Heart right ventricle (tissue), 16 donors: Measurements from ENCODE around the gene HNRNPLL. TPM values are rescaled to one million over a fixed set of nuclear protein-coding genes. Genes with fewer than 3 reads are reported as not detected.

ENCODE experiments used
- ATAC-seq, 8 donors: fragments of 200-7000 bp; cut with Tn5 transposase; one replicate each; pipeline ENCODE4 v1.9.1; 2020; ENCODE audit warnings: mild to moderate bottlenecking in 8 of 8, moderate library complexity in 8 of 8, moderate number of reproducible peaks in 1 of 8
- DNase-seq, 2 donors: peaks; one replicate each; pipeline ENCODE4 v3.0.0-alpha.2; 2020
- H3K27ac ChIP-seq, 10 donors: fragments of 200-600 bp; sonication (generic) in 2 of 10; one replicate each; pipeline versions ENCODE4 v1.5.0 to v1.8.0; 2020 to 2022; ENCODE audit warnings: mild to moderate bottlenecking in 3 of 10
- H3K27me3 ChIP-seq, 7 donors: fragments of 200-600 bp; one replicate each; pipeline ENCODE4 v1.8.0; 2021 to 2022; ENCODE audit warnings: mild to moderate bottlenecking in 2 of 7
- H3K36me3 ChIP-seq, 9 donors: fragments of 200-600 bp; sonication (generic) in 1 of 9; one replicate each; pipeline versions ENCODE4 v1.5.0 to v1.8.0; 2020 to 2022; ENCODE audit warnings: mild to moderate bottlenecking in 2 of 9
- H3K4me1 ChIP-seq, 9 donors: fragments of 200-600 bp; sonication (generic) in 1 of 9; one replicate each; pipeline versions ENCODE4 v1.5.0 to v1.8.0; 2020 to 2022; ENCODE audit warnings: mild to moderate bottlenecking in 4 of 9
- H3K4me3 ChIP-seq, 10 donors: fragments of 200-600 bp; sonication (generic) in 2 of 10; one replicate each; pipeline versions ENCODE4 v1.5.0 to v1.8.0; 2020 to 2022; ENCODE audit warnings: mild to moderate bottlenecking in 7 of 10, moderate library complexity in 2 of 10
- H3K9me3 ChIP-seq, 11 donors: fragments of 200-600 bp in 10 of 11; sonication (generic) in 2 of 11; one replicate each; pipeline versions ENCODE4 v1.5.0 to v1.8.0; 2013 to 2022; ENCODE audit warnings: mild to moderate bottlenecking in 2 of 11, control low read depth in 1 of 11, moderate library complexity in 1 of 11
- WGBS, 2 donors: extraction: QIAGEN DNeasy Blood & Tissue Kit; methylation state at CpG; one replicate each; pipeline ENCODE4 v1.1.7; 2013; ENCODE audit warnings: inconsistent platforms in 1 of 2; 5-methylcytosine and 5-hydroxymethylcytosine counted together
- intact Hi-C, 10 donors: fragments of 100-400 bp; cut with DNase I; formaldehyde crosslinking; loops; one replicate each; pipeline versions ENCODE4 v1.11.1 to v1.14.2; 2022
- polyA plus RNA-seq, 2 donors: library from polyadenylated mRNA; stranded (reverse); fragments of 200-250 nt; gene quantifications; one replicate each; pipeline ENCODE4 v1.2.3, GENCODE V29; 2013
- total RNA-seq, 10 donors: library from RNA; stranded (reverse); fragmentation: NEBNext Ultra II Directional in 3 of 10; extraction: Animal tissue kit (Norgen Biotek cat#: 25700) in 3 of 10; gene quantifications; one replicate each; pipeline versions ENCODE4 v1.2.1 to v1.2.4, GENCODE V29; 2021 to 2023
- TF ChIP-seq, protein P1 (sequence below), 9 donors: fragments of 200-600 bp; sonication (generic) in 2 of 9; IDR thresholded peaks; one replicate each; pipeline versions ENCODE4 v1.5.0 to v1.8.0; 2021 to 2022; ENCODE audit warnings: antibody characterized with exemption in 9 of 9, mild to moderate bottlenecking in 5 of 9, moderate library complexity in 1 of 9
- donor health status: Arrhythmogenic right ventricular cardiomyopathy.
- donor health status: ischemic (EF 13 %, LVEDD 7.1; RV severe dilation, severe dysfunction).
- donor health status: healthy with polysubstance abuse.
- donor health status: DM: no; HTN: yes; CAD: no.
- donor health status: DM: no; HTN: no; CAD: no.
- donor health status: ischemic (EF 25% LVEDD 6.9; RV normal size, moderate dysfunction).
- donor health status: ischemic (EF 25% LVEDD 5.7; RV mildly dilated, moderate dysfunction).
- donor health status: healthy.
- donor health status: DM: yes; HTN: yes; CAD: no.
- donor health status: Ischemic cardiomyopathy.
- donor health status: ischemic (EF 35%, LVEDD 5.7; RV mildly dilated, moderate dysfunction).
- donor health status: nonischemic (EF 11% LVEDD 7.7; RV severe dilation, severe dysfunction).
- donor health status: DM: yes; HTN: yes; CAD: no.
- donor health status: PGD.
- donor health status: ischemic (EF 29% LVEDD 5.4; RV normal size, mild dysfunction).
- donor health status: nonischemic (EF 23%, LVEDD 6.1; RV moderate dilation, normal function).

HNRNPLL gene
- total and polyA plus RNA-seq, 12 donors = 8.9 to 32.7 (median 25.3) TPM

DNA sequence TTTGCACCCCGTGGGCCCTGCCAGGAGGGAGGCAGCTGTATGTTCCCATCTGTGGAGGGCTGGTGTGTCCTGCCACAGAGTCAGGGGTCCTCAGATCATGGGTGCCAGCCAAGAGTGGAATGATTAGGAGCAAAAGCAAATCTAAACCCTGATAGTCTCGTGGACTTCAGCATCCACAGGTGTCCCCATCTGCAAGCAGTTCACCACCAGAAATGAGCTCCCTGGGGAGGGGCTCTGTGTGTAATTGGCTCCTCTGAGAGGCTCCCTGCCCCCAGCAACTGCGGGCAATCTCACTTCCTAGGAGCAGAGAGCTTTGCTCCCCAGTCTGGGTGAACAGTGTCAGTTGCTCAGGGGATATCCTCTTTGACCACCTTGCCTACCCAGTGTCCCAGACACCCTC is 78.1 kb downstream of the HNRNPLL start:
- WGBS, 2 donors = 55 to 67% methylated on average over 3 of the region's 3 CpGs
- TF ChIP-seq, protein P1, sequence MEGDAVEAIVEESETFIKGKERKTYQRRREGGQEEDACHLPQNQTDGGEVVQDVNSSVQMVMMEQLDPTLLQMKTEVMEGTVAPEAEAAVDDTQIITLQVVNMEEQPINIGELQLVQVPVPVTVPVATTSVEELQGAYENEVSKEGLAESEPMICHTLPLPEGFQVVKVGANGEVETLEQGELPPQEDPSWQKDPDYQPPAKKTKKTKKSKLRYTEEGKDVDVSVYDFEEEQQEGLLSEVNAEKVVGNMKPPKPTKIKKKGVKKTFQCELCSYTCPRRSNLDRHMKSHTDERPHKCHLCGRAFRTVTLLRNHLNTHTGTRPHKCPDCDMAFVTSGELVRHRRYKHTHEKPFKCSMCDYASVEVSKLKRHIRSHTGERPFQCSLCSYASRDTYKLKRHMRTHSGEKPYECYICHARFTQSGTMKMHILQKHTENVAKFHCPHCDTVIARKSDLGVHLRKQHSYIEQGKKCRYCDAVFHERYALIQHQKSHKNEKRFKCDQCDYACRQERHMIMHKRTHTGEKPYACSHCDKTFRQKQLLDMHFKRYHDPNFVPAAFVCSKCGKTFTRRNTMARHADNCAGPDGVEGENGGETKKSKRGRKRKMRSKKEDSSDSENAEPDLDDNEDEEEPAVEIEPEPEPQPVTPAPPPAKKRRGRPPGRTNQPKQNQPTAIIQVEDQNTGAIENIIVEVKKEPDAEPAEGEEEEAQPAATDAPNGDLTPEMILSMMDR (IDR thresholded peaks at IDR 0.05) = no peak
- no peaks in the 10 kb centered on the region for H3K36me3 ChIP-seq
- H3K4me1 ChIP-seq = peaks cover 0 to 18% (median 0%) of the 10 kb centered on the region in 9 donors
- intact Hi-C loops = loop anchor here in 1 of 10 donors (10.0 kb wide), 1 partner anchor 210 kb away; no protein-coding TSS in a partner anchor
- no peak overlapping the region for H3K27ac ChIP-seq
- ATAC-seq (no peak), DNase-seq (no peak)
- H3K4me3 ChIP-seq = no peak overlapping the region
- H3K27me3 ChIP-seq = peaks cover 0 to 27% (median 0%) of the 10 kb centered on the region in 7 donors
- no peaks in the 10 kb centered on the region for H3K9me3 ChIP-seq

DNA sequence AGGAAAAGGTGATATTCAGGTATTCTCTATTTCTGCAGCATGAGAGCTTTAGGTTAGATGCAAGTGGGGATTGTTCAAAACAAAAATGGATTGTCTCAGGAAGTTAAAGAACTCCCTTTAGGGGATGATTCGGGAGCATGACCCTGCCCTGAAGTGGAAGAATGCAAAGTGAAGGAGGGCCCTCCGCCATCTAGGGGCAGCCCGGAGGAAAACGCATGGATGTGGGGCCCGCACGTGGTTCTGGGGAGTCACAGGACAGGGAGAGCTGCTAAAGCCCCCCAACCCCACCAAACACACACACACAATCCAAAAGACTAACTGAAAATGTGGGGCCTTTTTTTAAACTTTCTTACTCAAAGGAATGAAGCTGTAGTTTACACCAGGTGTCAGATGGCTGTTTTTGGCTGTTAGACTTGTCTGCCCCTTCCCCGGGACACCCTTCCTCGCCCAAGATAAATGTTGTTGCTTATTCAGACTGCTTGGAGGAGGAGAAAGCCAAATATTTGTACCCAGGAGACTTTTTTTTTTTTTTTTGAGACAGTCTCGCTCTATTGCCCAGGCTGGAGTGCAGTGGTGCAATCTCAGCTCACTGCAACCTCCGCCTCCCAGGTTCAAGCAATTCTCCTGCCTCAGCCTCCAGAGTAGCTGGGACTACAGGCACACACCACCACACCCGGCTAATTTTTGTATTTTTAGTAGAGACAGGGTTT is 78.8 kb downstream of the HNRNPLL start:
- Histone ChIP-seq H3K9me3 (no peaks in the 10 kb centered on the region), H3K4me3 (no peak overlapping the region), H3K4me1 (peaks cover 0 to 18% (median 0%) of the 10 kb centered on the region in 9 donors), H3K27me3 (peaks cover 0 to 23% (median 0%) of the 10 kb centered on the region in 7 donors), H3K36me3 (no peaks in the 10 kb centered on the region), H3K27ac (no peak overlapping the region)
- 62 to 65% methylated on average over 11 of the region's 11 CpGs for WGBS, 2 donors
- intact Hi-C loops = loop anchor here in 1 of 10 donors (10.0 kb wide), 1 partner anchor 209 kb away; no protein-coding TSS in a partner anchor
- peak in 1 of 8 donors; percentile 44 for ATAC-seq
- TF ChIP-seq, protein P1 (IDR thresholded peaks at IDR 0.05) = peak in 2 of 9 donors; percentile 15 to 21
- no peak for DNase-seq

- no peaks in the 10 kb centered on the region for H3K9me3 ChIP-seq
- peaks cover 0 to 13% (median 0%) of the 10 kb centered on the region in 7 donors for H3K27me3 ChIP-seq
- no peak overlapping the region for H3K4me3 ChIP-seq
- intact Hi-C loops = loop anchor here in 1 of 10 donors (10.0 kb wide), 1 partner anchor 208 kb away; no protein-coding TSS in a partner anchor
- H3K27ac ChIP-seq = no peak overlapping the region
- ATAC-seq = no peak
- TF ChIP-seq, protein P1 (IDR thresholded peaks at IDR 0.05) = no peak
- 80 to 82% methylated on average over 10 of the region's 10 CpGs for WGBS, 2 donors
- no peak for DNase-seq
- peaks cover 0 to 11% (median 0%) of the 10 kb centered on the region in 9 donors for H3K4me1 ChIP-seq
- no peaks in the 10 kb centered on the region for H3K36me3 ChIP-seq
These were observed 79.9 kb downstream of the HNRNPLL start for GRCh38 chr2:38522754-38523349.

GRCh38 chr2:38521835-38522234 is 80.9 kb downstream of the HNRNPLL start:
- Histone ChIP-seq H3K4me3 (no peak overlapping the region), H3K9me3 (no peaks in the 10 kb centered on the region), H3K4me1 (peaks cover 0 to 11% (median 0%) of the 10 kb centered on the region in 9 donors), H3K27me3 (peaks cover 0 to 5% (median 0%) of the 10 kb centered on the region in 7 donors), H3K36me3 (no peaks in the 10 kb centered on the region), H3K27ac (no peak overlapping the region)
- 88 to 91% methylated on average over 4 of the region's 4 CpGs for WGBS, 2 donors
- ATAC-seq = no peak
- no peak for DNase-seq
- TF ChIP-seq, protein P1 (IDR thresholded peaks at IDR 0.05) = no peak
- intact Hi-C loops = loop anchor here in 1 of 10 donors (10.0 kb wide), 1 partner anchor 207 kb away; no protein-coding TSS in a partner anchor
